ENCODE results near the gene C1orf122. TPM values are rescaled to one million over a fixed set of nuclear protein-coding genes. Genes with fewer than 3 reads are reported as not detected.

Gene C1orf122
- total RNA-seq, 1 donor from 2014 or later, result 22.8 TPM

DNA sequence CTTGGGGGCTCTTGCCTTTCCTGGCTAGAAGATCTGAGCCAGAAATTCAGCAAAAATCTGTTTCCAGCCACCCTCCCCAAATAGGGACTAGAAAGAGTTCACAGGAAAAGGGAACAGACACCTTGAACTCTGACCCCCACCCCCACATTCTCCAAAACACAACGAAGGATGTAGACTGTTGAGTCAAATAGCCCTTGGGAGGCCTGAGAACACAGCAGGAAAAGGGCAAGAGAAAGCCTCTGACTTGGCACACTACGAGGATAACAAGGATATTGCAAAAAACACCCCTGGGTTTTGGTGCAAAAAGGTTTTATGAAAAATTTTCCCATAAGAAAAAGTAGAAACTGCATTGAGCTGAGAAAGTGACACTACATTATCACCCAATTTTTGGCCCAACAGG lies 2.4 kb downstream of the C1orf122 start:
- no peaks in the 10 kb centered on the region for H3K9me3 ChIP-seq
- DNase-seq (no peak), ATAC-seq (no peak)
- H3K4me1 ChIP-seq, result peaks cover 27% of the 10 kb centered on the region
- H3K36me3 ChIP-seq, result peaks cover 27% of the 10 kb centered on the region
- TF ChIP-seq, protein P1, sequence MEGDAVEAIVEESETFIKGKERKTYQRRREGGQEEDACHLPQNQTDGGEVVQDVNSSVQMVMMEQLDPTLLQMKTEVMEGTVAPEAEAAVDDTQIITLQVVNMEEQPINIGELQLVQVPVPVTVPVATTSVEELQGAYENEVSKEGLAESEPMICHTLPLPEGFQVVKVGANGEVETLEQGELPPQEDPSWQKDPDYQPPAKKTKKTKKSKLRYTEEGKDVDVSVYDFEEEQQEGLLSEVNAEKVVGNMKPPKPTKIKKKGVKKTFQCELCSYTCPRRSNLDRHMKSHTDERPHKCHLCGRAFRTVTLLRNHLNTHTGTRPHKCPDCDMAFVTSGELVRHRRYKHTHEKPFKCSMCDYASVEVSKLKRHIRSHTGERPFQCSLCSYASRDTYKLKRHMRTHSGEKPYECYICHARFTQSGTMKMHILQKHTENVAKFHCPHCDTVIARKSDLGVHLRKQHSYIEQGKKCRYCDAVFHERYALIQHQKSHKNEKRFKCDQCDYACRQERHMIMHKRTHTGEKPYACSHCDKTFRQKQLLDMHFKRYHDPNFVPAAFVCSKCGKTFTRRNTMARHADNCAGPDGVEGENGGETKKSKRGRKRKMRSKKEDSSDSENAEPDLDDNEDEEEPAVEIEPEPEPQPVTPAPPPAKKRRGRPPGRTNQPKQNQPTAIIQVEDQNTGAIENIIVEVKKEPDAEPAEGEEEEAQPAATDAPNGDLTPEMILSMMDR (IDR thresholded peaks at IDR 0.05), result no peak
- no peak overlapping the region for H3K4me3 ChIP-seq
- no peaks in the 10 kb centered on the region for H3K27me3 ChIP-seq (ENCODE audit: low read depth)
- H3K27ac ChIP-seq, result no peak overlapping the region
- intact Hi-C loops (cut with DNase I), result no loop called here

DNA sequence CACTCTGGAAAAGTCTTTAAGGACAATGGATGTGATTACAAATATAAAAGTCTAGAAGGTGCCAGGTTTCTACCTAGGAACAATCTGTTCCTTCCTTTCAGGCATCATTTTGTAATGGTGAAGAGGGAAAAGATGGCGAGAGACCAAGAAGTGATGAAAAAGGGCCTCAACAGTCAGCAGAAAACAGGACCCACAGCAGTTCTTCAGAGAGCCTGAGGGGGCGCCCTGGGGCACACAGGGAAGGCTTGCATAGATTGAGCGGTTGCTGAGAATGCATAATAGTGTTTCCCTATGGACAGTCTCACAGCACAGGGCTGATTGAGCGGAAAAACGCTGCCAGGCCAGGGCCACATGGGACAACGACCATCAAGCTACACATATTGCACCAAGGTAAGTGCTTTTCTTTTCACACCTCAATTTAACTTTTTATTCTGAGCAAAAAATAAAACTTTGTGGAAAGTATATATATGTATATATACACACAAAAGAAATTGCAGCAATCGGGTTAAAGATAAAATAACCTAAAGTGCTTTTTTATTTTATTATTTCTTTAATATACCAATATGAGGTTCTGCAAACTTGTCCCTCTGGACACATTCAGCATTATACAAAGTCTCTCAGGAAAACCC lies 3.6 kb downstream of the C1orf122 start:
- DNase-seq (peak; percentile 80), ATAC-seq (peak; percentile 24 to 55)
- H3K4me3 ChIP-seq, result no peak overlapping the region
- H3K27ac ChIP-seq, result no peak overlapping the region
- H3K4me1 ChIP-seq, result peaks cover 27% of the 10 kb centered on the region
- no peaks in the 10 kb centered on the region for H3K27me3 ChIP-seq (ENCODE audit: low read depth)
- no peaks in the 10 kb centered on the region for H3K9me3 ChIP-seq
- peaks cover 27% of the 10 kb centered on the region for H3K36me3 ChIP-seq
- intact Hi-C loops (cut with DNase I), result no loop called here
- TF ChIP-seq, protein P1 (IDR thresholded peaks at IDR 0.05), result peak; percentile 85

DNA sequence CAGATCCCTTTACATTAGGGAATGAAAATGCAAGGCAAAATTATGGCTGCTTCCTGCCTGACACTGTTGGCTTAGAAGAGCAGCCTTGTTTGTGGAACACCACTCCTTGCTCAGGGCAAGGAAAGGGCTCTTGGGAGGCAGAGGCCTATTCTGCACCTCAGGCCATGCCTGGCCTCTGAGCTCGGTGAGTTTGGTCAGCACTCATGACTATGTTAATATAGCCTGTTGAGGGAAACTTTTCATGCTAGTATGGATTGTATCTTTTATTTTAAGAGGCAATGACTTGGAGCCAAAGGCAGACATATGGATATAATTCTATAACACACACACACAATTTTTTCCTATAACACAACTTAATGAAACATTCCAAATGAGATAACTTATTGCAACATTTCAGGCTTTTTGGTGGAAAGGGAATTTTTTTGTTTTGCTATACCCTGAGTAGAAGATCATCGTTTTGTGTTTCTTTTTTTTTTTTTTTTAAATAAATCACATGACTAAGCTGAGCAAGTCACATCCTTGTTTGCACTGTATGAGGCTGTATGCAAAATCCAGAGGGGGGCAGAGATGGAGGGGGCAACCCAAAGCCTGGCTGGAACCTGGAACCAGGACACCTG lies 6.0 kb downstream of the C1orf122 start:
- peaks cover 39% of the 10 kb centered on the region for H3K36me3 ChIP-seq
- peaks cover 13% of the 10 kb centered on the region for H3K4me1 ChIP-seq
- no peaks in the 10 kb centered on the region for H3K9me3 ChIP-seq
- no peak for DNase-seq
- H3K27me3 ChIP-seq (ENCODE audit: low read depth), result no peaks in the 10 kb centered on the region
- ATAC-seq, result no peak
- intact Hi-C loops (cut with DNase I), result no loop called here
- H3K4me3 ChIP-seq, result no peak overlapping the region
- no peak overlapping the region for H3K27ac ChIP-seq
- TF ChIP-seq, protein P1 (IDR thresholded peaks at IDR 0.05), result no peak

DNA sequence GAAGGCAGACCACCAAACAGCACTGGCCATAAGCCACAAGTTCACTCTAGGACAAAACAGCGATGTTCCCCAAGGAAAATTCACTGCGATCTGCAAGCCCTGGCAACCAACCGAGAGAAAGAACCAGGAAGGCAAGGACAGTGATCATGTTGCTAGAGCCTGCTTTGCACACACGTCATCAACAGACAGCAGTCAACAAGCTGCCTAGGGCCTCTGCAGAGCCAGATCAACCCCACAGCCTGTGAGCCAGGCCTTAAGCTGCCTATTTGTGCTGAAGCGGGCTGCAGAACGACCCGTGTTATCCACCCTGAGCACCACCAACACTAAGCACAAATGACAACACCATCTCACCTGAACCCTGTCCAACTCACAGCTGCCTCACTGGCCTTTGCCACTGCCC lies 6.7 kb downstream of the C1orf122 start:
- DNase-seq (no peak), ATAC-seq (no peak)
- intact Hi-C loops (cut with DNase I), result no loop called here
- Histone ChIP-seq H3K4me3 (no peak overlapping the region), H3K36me3 (peaks cover 44% of the 10 kb centered on the region), H3K9me3 (no peaks in the 10 kb centered on the region), H3K27ac (no peak overlapping the region), H3K4me1 (peaks cover 7% of the 10 kb centered on the region), H3K27me3 (ENCODE audit: low read depth) (no peaks in the 10 kb centered on the region)
- TF ChIP-seq, protein P1 (IDR thresholded peaks at IDR 0.05), result no peak

DNA sequence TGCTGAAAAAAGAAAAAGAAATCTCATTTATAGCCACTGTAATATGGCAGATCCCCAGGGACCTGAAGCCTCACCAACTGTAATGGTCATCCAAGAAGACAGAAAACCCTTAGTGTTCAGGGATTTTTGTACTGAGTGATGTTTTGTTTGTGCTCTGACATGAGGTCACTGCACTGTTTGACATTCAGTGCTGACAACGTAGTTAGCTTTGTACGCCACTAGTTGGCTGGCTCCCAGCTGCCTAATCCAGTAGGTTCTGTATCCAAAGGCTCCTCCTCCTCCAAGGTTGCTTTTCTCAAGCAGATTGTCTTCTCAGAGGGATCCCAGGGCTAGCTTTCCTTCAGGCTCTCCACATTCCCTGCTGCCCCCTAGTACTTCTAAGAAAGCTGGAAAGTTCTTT lies 9.9 kb downstream of the C1orf122 start:
- DNase-seq, result no peak
- Histone ChIP-seq H3K4me3 (no peak overlapping the region), H3K9me3 (no peaks in the 10 kb centered on the region), H3K27me3 (ENCODE audit: low read depth) (no peaks in the 10 kb centered on the region), H3K4me1 (no peaks in the 10 kb centered on the region), H3K27ac (no peak overlapping the region), H3K36me3 (peaks cover 75% of the 10 kb centered on the region)
- TF ChIP-seq, protein P1 (IDR thresholded peaks at IDR 0.05), result no peak
- intact Hi-C loops (cut with DNase I), result no loop called here
- ATAC-seq, result no peak

Measured in lower lobe of right lung (tissue), 2 donors.